ENCODE data around the gene CAND2.

CAND2 gene

DNA sequence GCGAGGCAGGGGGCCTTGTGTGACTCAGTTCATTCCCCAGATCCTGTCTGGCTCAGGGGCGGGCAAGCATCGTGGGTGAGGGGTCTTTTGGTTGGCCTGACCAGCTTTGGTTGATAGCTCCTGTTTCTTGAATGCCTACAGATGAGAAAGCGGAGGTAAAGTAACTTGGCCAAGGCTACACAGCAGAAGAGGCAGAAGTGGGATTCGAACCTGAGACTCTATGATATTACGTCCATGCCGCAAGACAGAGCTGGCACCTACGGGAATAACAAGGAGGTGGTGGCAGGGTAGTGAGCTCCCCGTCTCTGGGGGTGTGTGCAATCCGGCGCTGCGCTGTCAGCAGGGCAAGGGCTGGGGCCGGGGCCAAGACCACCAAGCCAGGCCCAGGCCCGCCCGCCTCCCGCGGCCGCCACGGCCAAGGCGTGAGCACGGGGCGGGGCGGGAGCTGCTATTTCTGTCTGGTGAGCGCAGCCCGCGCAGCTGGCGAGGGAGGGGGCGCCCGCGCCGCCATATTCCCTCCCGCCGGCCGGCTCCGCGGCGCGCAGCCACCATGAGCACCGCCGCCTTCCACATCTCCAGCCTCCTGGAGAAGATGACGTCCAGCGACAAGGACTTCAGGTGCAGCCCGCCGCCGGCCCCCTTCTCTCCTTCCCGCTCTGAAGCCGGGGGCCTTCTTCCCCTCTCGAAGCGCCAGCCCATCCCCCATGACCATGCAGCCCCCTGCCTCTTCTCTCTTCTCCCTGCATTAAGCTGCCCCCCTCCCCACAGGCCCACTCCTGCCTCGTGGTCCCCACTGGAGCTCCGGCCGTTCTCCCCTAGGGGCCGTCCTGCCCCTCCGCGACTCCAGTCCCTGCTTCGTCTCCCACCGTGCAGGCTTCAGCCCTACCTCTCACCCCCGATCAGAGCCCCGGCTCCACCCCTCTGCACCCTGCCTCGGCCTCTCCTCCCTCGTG, at the start of gene CAND2:
TSS of gene CAND2 (plus strand) at position 510 of the 953 bp plus-strand sequence. CDS start at position 551, 41 bp downstream.
- no peak for DNase-seq (ENCODE audit: low read depth in 2 of 2, low spot score in 1 of 2)

DNA sequence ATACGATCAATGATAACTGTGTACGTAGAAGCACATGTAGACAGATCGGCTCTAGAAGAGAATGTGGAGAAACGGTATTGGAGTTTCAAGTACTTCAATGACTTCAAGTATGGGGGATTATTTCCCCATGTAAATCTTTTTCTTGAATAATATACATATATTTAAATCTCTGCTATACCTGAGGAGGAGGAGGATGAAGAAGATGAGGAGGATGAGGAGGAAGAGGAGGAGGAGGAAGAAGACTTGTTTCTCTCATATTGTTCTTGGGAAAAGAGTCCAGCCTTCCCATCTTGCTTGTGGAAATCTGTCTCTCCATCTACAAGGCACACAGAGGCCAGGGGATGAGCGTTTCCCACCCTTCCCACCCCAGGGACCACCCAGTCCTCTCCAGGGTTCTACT, 48.0 kb upstream of the CAND2 start:
- no peak for DNase-seq (ENCODE audit: low read depth in 2 of 2, low spot score in 1 of 2)

GRCh38 chr3:12750223-12750622, 46.3 kb upstream of the CAND2 start:
- DNase-seq (ENCODE audit: low read depth in 2 of 2, low spot score in 1 of 2): no peak

DNA sequence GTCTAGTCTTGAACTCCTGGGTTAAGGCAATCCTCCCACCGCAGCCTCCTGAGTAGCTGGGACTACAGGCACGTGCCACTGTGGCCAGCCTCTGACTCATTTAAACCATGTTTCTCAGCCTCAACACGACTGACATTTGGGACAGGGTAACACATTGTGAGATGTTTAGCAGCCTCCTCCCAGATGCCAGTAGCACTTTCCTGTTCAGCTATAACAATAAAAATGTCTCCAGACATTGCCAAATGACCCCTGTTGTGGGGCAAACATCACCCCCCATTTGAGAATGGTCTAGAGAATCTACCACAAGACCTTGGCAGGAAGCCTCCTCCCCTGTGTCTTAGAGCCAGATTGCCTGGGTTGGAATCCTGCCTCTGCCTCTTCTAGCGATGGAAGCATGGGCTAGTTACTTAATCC, 45.8 kb upstream of the CAND2 start:
- no peak for DNase-seq (ENCODE audit: low read depth in 2 of 2, low spot score in 1 of 2)

GRCh38 chr3:12751571-12751970, 44.9 kb upstream of the CAND2 start:
- no peak for DNase-seq (ENCODE audit: low read depth in 2 of 2, low spot score in 1 of 2)

DNA sequence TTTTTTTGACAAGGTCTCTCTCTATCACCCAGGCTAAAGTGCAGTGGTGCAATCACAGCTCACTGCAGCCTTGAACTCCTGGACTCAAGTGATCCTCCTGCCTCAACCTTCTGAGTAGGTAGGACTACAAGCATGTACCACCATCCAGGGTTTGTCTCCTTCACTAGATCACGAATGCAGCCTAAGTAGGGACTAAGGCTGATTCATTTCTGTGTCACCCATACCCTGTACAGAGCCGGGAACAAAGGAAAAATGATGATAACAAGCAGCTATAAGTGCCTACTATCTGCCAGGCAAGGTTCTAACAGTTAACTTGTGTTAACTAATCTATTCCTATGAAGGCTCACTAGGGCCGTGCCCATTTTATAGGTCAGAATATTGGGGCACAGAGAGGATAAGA, 44.4 kb upstream of the CAND2 start:
- DNase-seq (ENCODE audit: low read depth in 2 of 2, low spot score in 1 of 2): no peak

DNA sequence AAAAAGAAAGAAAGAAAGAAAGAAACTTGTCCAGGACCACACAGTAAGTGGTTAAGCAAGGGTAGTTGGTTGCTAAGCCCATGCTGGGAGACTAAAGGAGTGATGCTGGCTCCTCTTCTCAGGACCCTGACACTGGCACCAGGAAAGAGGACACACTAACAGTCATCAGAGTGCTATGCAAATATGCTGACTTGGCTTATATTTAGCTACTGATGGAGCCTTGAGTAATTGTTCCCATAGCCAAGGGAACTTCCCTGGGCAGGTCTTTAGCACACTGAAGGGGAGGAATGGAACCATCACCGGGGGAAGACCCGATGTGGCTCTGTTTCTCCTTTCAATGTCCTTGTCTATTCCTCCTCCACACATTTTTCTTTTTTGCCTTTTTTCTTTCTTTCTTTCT, 43.7 kb upstream of the CAND2 start:
- no peak for DNase-seq (ENCODE audit: low read depth in 2 of 2, low spot score in 1 of 2)

DNA sequence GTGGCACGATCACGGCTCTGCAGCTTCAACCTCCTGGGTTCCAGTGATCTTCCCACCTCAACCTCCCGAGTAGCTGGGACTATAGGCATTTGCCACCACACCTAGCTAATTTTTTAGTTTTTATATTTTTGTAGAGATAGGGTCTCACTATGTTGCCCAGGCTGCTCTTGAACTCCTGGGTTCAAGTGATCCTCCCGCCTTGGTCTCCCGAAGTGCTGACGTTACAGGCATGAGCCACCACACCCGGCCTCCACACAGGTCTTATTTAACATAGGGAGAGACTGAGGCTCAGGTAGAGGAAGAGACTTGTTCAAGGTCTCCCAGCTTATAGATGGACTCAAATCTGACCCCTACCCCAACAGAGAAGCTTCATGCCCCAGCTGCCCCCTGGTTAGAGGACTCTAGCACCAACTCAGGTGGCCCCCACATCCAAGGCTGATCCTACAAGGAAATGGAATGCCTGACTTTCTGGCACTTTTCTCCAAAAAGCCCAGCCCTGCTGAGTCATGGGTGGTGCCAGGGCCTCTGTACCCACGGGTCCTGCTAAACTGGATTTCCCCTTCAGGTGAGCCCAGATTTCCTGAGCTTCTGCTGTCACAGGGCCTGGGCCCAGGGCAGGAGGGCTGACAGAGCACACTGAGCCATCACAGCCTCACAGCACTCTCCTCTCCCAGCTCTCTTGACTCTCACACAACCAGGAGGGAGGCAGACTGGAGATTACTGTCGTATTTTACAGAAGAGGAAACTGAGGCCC, 43.0 kb upstream of the CAND2 start:
- no peak for DNase-seq (ENCODE audit: low read depth in 2 of 2, low spot score in 1 of 2)

- no peak for DNase-seq (ENCODE audit: low read depth in 2 of 2, low spot score in 1 of 2)
These were observed 42.2 kb upstream of the CAND2 start for GRCh38 chr3:12754313-12754712.

DNA sequence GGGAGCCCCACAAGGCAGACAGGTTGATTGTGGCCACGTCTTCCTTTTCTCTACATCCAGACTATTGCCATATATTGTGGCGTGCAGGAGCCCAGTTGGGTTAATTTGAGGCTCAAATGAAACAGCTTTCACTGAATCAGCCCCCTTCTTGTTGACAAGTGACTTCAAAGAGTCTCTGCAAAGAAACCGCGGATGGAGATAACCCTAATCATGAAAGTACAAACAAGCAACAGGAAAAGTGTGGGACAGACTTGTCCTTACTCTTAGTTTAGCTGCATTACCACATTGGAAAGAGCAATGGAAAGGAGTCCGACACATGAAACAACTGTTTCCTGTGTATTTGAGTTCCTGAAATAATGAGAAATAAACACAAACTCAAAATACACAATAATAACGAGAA, 40.7 kb upstream of the CAND2 start:
- no peak for DNase-seq (ENCODE audit: low read depth in 2 of 2, low spot score in 1 of 2)

- DNase-seq (ENCODE audit: low read depth in 2 of 2, low spot score in 1 of 2): no peak
These were observed 40.3 kb upstream of the CAND2 start for GRCh38 chr3:12756175-12756574.

- DNase-seq (ENCODE audit: low read depth in 2 of 2, low spot score in 1 of 2): no peak
These were observed 39.8 kb upstream of the CAND2 start for GRCh38 chr3:12756635-12757034.

DNA sequence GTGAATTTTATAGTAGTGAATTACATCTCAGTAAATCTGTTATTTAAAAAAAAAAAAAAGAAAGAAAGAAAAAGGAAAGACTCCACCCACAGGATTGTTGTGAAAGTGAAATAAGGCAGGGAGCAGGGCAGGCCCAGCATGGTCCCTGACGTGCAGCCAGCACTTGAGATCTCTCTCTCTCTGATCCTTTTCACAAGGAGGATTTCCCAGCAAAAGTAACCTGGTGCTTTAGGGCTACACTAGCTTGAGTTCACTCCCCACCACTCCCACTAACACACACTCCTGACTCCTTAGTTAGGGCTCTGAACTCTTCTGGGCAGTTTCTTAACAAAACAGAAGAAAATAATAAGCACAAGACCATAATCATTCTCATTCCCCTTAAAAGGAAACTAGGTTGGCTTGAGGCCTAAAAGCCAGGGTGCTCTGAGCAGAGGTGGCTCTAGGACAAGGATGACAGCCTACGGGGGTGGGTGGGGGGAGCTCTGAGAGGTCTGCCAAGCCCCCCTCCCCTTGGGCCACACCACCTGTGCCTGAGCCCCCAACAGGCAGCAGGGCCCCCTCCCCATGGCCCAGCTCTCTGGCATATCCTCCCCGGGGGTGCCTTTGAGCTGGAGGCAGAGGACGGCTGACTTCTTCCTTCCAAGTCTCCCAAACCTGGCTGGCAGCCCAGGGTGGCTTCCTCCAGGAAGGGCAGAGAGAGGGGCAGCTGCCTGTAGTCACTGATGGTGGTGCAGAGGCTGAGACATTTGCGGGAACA, 38.3 kb upstream of the CAND2 start:
- no peak for DNase-seq (ENCODE audit: low read depth in 2 of 2, low spot score in 1 of 2)

DNA sequence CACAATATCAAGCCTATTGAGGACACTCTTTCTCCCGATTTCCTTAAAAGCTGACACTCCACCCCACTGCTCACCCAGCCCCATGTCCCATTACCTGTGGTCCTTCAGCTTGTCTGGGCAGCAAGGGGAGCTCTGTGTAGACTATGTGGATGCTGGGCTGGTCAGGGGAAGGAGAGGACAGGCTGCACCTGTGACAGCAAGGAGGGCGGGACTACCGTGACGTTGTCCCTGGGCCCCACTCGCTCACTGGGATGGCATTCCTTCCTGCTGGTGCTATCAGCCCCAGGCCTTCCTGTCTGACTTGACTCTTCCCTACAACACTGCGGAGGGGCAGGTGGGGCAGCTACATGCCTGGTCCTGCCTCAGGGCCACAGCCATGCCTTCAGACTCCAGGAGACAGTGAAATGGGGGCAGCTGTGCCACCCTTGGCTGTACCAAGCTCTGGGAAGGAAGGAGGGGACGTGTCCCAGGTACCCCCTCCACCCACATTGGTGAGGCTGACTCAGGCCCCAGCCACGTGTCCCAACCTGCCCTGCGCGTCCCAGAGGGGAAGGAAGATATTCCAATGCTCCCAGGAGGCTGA, 37.3 kb upstream of the CAND2 start, which contains the start of gene TMEM40:
TSS of gene TMEM40 (minus strand) at position 163 of the 583 bp plus-strand sequence. CDS start 9,427 bp downstream, outside the sequence.
- no peak for DNase-seq (ENCODE audit: low read depth in 2 of 2, low spot score in 1 of 2)

DNA sequence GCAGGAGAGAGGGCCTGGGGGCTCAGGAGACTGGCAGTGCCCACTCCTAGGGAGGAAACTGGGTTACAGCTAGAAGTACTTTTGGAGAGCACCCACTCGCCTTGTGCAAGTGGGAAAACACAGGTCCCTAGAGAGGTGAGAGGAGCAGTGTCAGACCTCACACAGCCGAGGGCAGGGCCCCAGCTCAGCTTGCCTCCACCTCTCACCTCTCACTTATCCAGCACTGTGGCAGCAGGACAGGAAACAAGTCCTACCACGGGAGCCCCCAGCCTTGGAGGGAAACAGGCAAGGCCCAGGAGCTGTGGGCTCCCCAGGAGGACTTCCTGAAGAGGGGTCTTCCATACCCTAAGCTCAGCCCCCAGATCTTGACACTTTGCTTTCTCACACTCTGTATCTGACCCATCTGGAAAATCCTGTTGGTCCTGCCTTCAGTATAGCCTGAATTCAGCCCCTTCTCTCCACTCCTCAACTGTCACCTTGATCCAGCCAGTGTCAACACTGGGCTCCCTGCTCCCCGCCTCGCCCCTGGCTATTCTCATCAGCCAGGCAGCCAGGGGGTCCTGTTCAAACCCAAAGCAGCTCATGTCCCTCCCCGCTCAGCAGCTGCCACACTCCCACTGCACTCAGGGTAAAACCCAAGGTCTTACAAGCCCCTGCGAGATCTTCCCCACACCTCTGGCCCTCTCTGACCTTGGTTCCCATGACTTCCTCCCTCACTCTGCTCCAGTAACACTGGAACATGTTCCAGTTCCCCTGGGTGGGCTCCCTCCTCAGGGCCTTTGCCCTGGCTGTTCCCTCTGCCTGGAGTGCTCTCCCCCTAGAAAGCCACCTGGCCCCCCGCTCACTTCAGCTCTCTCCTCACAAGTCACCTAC, 36.6 kb upstream of the CAND2 start:
- no peak for DNase-seq (ENCODE audit: low read depth in 2 of 2, low spot score in 1 of 2)

DNA sequence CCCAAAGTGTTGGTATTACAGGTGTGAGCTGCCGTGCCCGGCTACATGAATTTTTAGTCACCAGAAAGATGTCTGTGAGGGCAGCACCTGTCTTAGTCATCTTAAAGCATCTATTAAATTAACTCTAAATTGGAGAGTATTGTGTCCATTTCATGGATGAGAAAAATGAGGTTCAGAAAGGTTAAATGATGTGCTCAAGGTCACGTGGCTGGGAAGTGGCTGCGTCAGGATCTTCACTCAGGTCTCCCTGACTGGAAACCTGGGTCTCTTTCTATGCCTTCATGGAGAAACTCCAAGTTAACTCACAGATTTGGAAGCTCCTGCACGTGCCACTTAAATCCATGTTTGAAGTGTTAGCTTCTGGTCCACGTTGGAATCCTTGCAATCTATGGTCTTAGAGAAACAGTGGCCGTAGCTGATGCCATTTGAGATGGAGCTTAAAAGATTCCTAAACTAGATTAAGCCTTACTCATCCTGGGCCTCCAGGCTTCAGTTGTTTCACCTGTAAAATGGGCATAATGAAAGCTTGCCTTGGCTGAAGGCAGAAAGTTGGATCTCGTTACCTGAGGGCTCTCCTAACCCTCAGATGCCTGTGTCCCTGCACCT, 32.2 kb upstream of the CAND2 start:
- DNase-seq (ENCODE audit: low read depth in 2 of 2, low spot score in 1 of 2): no peak

DNA sequence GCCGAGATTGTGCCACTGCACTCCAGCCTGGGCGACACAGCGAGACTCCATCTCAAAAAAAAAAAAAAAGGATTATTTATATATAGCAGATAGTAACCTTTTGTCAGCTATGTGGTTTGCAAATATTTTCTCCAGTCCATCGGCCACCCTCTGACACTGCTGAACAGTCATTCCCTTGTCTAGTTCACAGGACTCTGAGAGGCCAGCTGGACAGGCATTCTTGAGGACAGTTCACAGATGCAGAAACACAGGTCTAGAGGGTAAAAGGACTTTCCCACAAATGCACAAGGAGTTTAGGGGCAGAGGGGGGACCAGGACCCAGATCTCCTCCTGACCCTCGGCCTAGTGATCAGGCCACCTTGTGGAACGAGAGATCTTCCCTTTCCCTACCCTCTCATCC, 29.9 kb upstream of the CAND2 start:
- DNase-seq (ENCODE audit: low read depth in 2 of 2, low spot score in 1 of 2): no peak

GRCh38 chr3:12768579-12769527, 27.6 kb upstream of the CAND2 start:
- DNase-seq (ENCODE audit: low read depth in 2 of 2, low spot score in 1 of 2): no peak

Measured in stimulated activated CD8-positive, alpha-beta memory T cell treated with anti-CD3 and anti-CD28 coated beads, Interleukin-4, amount 100 ng/mL, for 1 hour (primary cell).